ENCODE results near the gene NUDC. TPM values are rescaled to one million over a fixed set of nuclear protein-coding genes. Genes with fewer than 3 reads are reported as not detected.

The NUDC gene
- polyA plus RNA-seq, 1 of the 3 experiments (the other 2 are of a cell fraction): 153 TPM

DNA sequence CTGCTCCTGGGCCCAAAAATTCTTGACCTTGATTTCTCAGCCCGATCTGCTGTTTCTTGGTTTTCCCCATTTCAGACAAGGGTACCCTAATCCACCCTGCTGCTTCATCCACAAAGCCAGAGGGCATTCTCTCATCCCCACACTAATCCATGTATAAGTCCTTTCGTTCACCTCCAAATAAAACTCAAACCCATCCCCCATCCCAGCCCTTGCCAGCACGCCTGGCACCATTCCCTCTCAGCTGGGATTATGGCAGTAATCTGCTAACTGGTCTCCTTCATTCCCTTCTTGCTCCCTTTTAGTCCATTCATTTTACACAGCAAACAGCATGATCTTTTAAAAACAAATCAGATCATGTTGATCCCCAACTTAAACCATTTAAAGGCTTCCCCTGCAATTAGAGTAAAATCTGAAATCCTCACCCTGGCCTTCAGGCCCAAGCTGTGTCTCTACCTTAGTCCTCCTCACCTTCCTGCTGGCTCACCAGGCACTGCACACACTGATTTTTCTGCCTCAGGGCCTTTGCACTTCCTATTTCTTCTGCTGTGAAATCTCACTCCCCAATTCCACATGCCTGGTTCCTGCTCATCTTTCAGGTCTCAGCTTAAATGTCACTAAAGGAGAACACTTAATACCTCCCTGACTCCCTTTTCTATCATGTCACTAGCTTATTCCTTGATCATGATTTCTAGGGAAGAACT, 59.8 kb downstream of the NUDC start:
- Histone ChIP-seq H3F3A (replicated peaks; ENCODE audit: insufficient read depth) (peaks cover 9% of the 10 kb centered on the region), H3K9ac (no peak overlapping the region), H3K27me3 (ENCODE audit: insufficient read depth) (no peaks in the 10 kb centered on the region; the same call in 1 of the 2 replicates), H3K9me3 (no peaks in the 10 kb centered on the region), H3K4me2 (no peak overlapping the region), H3K4me3 (ENCODE audit: low read depth in 2 of 2, low read length in 1 of 2) (no peak overlapping the region), H4K20me1 (ENCODE audit: insufficient read depth) (no peaks in the 10 kb centered on the region), H3K36me3 (replicated peaks in 1 of 2; ENCODE audit: control insufficient read depth in 1 of 2, insufficient read depth in 2 of 2, low read length in 1 of 2) (no peaks in the 10 kb centered on the region), H3K27ac (ENCODE audit: low read depth in 2 of 2, low read length in 1 of 2) (no peak overlapping the region), H3K9me2 (no peaks in the 10 kb centered on the region), H2AFZ (ENCODE audit: low read depth) (no peak overlapping the region), H3K4me1 (ENCODE audit: control insufficient read depth in 1 of 2, insufficient read depth in 2 of 2, low read depth in 1 of 2, low read length in 1 of 2) (no peaks in the 10 kb centered on the region), H3K79me2 (ENCODE audit: insufficient read depth) (no peaks in the 10 kb centered on the region)
- POLR2A ChIA-PET: no interaction called here
- CTCF ChIA-PET: interaction anchor here (1.2 to 2.7 kb wide), 3 partner anchors 14 to 35 kb away, joined by 3 to 11 read pairs (median 5); no protein-coding TSS in a partner anchor
- no peak for TF ChIP-seq CHD2 (IDR thresholded peaks at IDR 0.05; ENCODE audit: low read length, partially characterized antibody)
- TF ChIP-seq FOXJ3 (CRISPR knock-in tag; IDR thresholded peaks at IDR 0.05): no peak
- TF ChIP-seq TEAD4 (IDR thresholded peaks at IDR 0.05; ENCODE audit: borderline replicate concordance, insufficient read depth): no peak
- TF ChIP-seq TAF1 (IDR thresholded peaks at IDR 0.05; ENCODE audit: borderline replicate concordance, low read depth, low read length): no peak
- no peak for TF ChIP-seq SMC3 (IDR thresholded peaks at IDR 0.05; ENCODE audit: low read depth, low read length)
- TF ChIP-seq, protein P1, sequence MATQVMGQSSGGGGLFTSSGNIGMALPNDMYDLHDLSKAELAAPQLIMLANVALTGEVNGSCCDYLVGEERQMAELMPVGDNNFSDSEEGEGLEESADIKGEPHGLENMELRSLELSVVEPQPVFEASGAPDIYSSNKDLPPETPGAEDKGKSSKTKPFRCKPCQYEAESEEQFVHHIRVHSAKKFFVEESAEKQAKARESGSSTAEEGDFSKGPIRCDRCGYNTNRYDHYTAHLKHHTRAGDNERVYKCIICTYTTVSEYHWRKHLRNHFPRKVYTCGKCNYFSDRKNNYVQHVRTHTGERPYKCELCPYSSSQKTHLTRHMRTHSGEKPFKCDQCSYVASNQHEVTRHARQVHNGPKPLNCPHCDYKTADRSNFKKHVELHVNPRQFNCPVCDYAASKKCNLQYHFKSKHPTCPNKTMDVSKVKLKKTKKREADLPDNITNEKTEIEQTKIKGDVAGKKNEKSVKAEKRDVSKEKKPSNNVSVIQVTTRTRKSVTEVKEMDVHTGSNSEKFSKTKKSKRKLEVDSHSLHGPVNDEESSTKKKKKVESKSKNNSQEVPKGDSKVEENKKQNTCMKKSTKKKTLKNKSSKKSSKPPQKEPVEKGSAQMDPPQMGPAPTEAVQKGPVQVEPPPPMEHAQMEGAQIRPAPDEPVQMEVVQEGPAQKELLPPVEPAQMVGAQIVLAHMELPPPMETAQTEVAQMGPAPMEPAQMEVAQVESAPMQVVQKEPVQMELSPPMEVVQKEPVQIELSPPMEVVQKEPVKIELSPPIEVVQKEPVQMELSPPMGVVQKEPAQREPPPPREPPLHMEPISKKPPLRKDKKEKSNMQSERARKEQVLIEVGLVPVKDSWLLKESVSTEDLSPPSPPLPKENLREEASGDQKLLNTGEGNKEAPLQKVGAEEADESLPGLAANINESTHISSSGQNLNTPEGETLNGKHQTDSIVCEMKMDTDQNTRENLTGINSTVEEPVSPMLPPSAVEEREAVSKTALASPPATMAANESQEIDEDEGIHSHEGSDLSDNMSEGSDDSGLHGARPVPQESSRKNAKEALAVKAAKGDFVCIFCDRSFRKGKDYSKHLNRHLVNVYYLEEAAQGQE (IDR thresholded peaks at IDR 0.05; ENCODE audit: low read depth, low read length): no peak
- TF ChIP-seq, protein P2, sequence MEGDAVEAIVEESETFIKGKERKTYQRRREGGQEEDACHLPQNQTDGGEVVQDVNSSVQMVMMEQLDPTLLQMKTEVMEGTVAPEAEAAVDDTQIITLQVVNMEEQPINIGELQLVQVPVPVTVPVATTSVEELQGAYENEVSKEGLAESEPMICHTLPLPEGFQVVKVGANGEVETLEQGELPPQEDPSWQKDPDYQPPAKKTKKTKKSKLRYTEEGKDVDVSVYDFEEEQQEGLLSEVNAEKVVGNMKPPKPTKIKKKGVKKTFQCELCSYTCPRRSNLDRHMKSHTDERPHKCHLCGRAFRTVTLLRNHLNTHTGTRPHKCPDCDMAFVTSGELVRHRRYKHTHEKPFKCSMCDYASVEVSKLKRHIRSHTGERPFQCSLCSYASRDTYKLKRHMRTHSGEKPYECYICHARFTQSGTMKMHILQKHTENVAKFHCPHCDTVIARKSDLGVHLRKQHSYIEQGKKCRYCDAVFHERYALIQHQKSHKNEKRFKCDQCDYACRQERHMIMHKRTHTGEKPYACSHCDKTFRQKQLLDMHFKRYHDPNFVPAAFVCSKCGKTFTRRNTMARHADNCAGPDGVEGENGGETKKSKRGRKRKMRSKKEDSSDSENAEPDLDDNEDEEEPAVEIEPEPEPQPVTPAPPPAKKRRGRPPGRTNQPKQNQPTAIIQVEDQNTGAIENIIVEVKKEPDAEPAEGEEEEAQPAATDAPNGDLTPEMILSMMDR (IDR thresholded peaks at IDR 0.05): no peak
- TF ChIP-seq, protein P3, sequence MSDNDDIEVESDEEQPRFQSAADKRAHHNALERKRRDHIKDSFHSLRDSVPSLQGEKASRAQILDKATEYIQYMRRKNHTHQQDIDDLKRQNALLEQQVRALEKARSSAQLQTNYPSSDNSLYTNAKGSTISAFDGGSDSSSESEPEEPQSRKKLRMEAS (IDR thresholded peaks at IDR 0.05; ENCODE audit: low read depth): no peak
- TF ChIP-seq RAD21 (IDR thresholded peaks at IDR 0.05; ENCODE audit: low read length): no peak
- no peak for TF ChIP-seq TCF12 (IDR thresholded peaks at IDR 0.05)
- no peak for TF ChIP-seq RXRA (IDR thresholded peaks at IDR 0.05; ENCODE audit: borderline replicate concordance, low read depth)
- DNase-seq: no peak
- 81% methylated on average over 3 of the region's 3 CpGs for WGBS (ENCODE audit: low lambda C conversion rate)

Measured in SK-N-SH (cell line).